NCI-H1930 (cell line): Measurements from ENCODE around the gene SPNS3.

Source experiments
- DNase-seq, 2 experiments: peaks; one replicate each; lab custom pipeline; 2025; lab: John Stamatoyannopoulos, UW

SPNS3 gene

GRCh38 chr17:4427505-4427904, 6.2 kb upstream of the SPNS3 start:
- DNase-seq, result no peak

- no peak for DNase-seq
Observed at GRCh38 chr17:4436381-4436780, 2.6 kb downstream of the SPNS3 start.

GRCh38 chr17:4436846-4437245, 3.1 kb downstream of the SPNS3 start:
- no peak for DNase-seq

GRCh38 chr17:4438162-4438944, 4.6 kb downstream of the SPNS3 start:
- DNase-seq, result no peak

GRCh38 chr17:4440021-4440420, 6.3 kb downstream of the SPNS3 start:
- DNase-seq, result no peak

- DNase-seq, result no peak
Observed at GRCh38 chr17:4440690-4441686, 7.2 kb downstream of the SPNS3 start.

GRCh38 chr17:4442582-4442981, 8.8 kb downstream of the SPNS3 start:
- no peak for DNase-seq

- DNase-seq, result no peak
Observed at GRCh38 chr17:4443476-4443875, 9.7 kb downstream of the SPNS3 start.

GRCh38 chr17:4444782-4445473, 11.2 kb downstream of the SPNS3 start:
- DNase-seq, result no peak

- DNase-seq, result no peak
Observed at GRCh38 chr17:4445731-4446130, 12.0 kb downstream of the SPNS3 start.

- DNase-seq, result no peak
Observed at GRCh38 chr17:4446326-4447071, 12.8 kb downstream of the SPNS3 start.

GRCh38 chr17:4448197-4448980, 14.6 kb downstream of the SPNS3 start:
- DNase-seq, result no peak

GRCh38 chr17:4449736-4450135, 16.0 kb downstream of the SPNS3 start:
- no peak for DNase-seq

GRCh38 chr17:4450710-4451316, 17.1 kb downstream of the SPNS3 start:
- no peak for DNase-seq

- no peak for DNase-seq
Observed at GRCh38 chr17:4453812-4454591, 20.3 kb downstream of the SPNS3 start.

- DNase-seq, result no peak
Observed at GRCh38 chr17:4460661-4461060, 26.9 kb downstream of the SPNS3 start.

GRCh38 chr17:4463818-4464476, 30.2 kb downstream of the SPNS3 start:
- DNase-seq, result no peak

GRCh38 chr17:4465786-4466185, 32.0 kb downstream of the SPNS3 start:
- DNase-seq, result no peak

- no peak for DNase-seq
Observed at GRCh38 chr17:4467287-4467686, 33.5 kb downstream of the SPNS3 start.
